Astrocyte (in vitro differentiated cells and primary cell): ENCODE results near the gene AIF1.

Source experiments
- EZH2 ChIP-seq: IDR thresholded peaks from 2 replicates; pipeline ENCODE4 v1.6.1; 2012; ENCODE audit warnings: mild to moderate bottlenecking, low read length, inconsistent platforms; ENCODE audit not compliant: insufficient read depth
- TF ChIP-seq, protein P1 (sequence below): IDR thresholded peaks from 2 replicates; pipeline ENCODE4 v1.5.1; 2011; ENCODE audit warnings: low read depth, mild to moderate bottlenecking, inconsistent platforms, low read length, moderate library complexity; ENCODE audit not compliant: insufficient read depth

GRCh38 chr6:31639449-31639861 is 24.4 kb downstream of the AIF1 start:
- TF ChIP-seq EZH2: no peak
- TF ChIP-seq, protein P1, sequence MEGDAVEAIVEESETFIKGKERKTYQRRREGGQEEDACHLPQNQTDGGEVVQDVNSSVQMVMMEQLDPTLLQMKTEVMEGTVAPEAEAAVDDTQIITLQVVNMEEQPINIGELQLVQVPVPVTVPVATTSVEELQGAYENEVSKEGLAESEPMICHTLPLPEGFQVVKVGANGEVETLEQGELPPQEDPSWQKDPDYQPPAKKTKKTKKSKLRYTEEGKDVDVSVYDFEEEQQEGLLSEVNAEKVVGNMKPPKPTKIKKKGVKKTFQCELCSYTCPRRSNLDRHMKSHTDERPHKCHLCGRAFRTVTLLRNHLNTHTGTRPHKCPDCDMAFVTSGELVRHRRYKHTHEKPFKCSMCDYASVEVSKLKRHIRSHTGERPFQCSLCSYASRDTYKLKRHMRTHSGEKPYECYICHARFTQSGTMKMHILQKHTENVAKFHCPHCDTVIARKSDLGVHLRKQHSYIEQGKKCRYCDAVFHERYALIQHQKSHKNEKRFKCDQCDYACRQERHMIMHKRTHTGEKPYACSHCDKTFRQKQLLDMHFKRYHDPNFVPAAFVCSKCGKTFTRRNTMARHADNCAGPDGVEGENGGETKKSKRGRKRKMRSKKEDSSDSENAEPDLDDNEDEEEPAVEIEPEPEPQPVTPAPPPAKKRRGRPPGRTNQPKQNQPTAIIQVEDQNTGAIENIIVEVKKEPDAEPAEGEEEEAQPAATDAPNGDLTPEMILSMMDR: no peak
